Measurements from ENCODE around the gene KIF17. TPM values are rescaled to one million over a fixed set of nuclear protein-coding genes. Genes with fewer than 3 reads are reported as not detected.

KIF17 gene
- total RNA-seq, 1 experiment from 2014 or later = 5.1 TPM

GRCh38 chr1:20733360-20733975, 15.7 kb upstream of the KIF17 start:
- no peak for DNase-seq
- no peak overlapping the region for H3K27ac Mint-ChIP-seq
- Histone ChIP-seq H3K27ac (ENCODE audit: insufficient read length, low read depth, low read length) (no peak overlapping the region), H3K27me3 (ENCODE audit: insufficient read depth, low read length) (peaks cover 8% of the 10 kb centered on the region; the same call in 1 of the 2 replicates), H4K91ac (ENCODE audit: insufficient read length, low read depth, low read length) (no peak overlapping the region), H4K20me1 (ENCODE audit: control insufficient read depth, insufficient read depth, insufficient read length) (no peaks in the 10 kb centered on the region), H3K9me3 (ENCODE audit: control insufficient read depth, low read depth, low read length) (no peaks in the 10 kb centered on the region), H3K79me2 (ENCODE audit: insufficient read depth, low read length) (no peaks in the 10 kb centered on the region), H3K18ac (ENCODE audit: insufficient read length, low read depth, low read length) (no peak overlapping the region), H3K4me2 (ENCODE audit: insufficient read depth, insufficient read length, low read length) (peak overlapping the region; percentile 87), H2BK20ac (ENCODE audit: low read depth, low read length, poor library complexity, severe bottlenecking) (no peak overlapping the region), H3K23ac (ENCODE audit: insufficient read length, low read depth, low read length) (no peak overlapping the region), H2AFZ (ENCODE audit: low read length) (no peak overlapping the region), H3K79me1 (ENCODE audit: insufficient read depth, low read depth, low read length, poor library complexity, severe bottlenecking) (no peaks in the 10 kb centered on the region), H2BK12ac (ENCODE audit: insufficient read length, low read depth, low read length) (no peak overlapping the region), H3K4me1 (ENCODE audit: insufficient read depth, low read length) (no peaks in the 10 kb centered on the region; the same call in 1 of the 2 replicates), H3K56ac (ENCODE audit: insufficient read length, low read depth, low read length) (no peak overlapping the region), H4K8ac (replicated peaks; ENCODE audit: insufficient read length, low read depth, low read length) (no peak overlapping the region), H2AK5ac (ENCODE audit: insufficient read length, low read length) (no peak overlapping the region), H3K14ac (ENCODE audit: insufficient read depth, low read length) (no peak overlapping the region), H3T11ph (ENCODE audit: low read length) (no peak overlapping the region), H3K9ac (ENCODE audit: extremely low read depth, insufficient read length, low read length) (no peak overlapping the region), H2BK120ac (ENCODE audit: low read depth, low read length, poor library complexity, severe bottlenecking) (no peak overlapping the region), H3K4ac (ENCODE audit: low read depth, low read length) (no peak overlapping the region), H2BK15ac (ENCODE audit: low read depth, low read length) (no peak overlapping the region), H4K5ac (ENCODE audit: insufficient read length, low read depth, low read length) (no peak overlapping the region), H2BK5ac (ENCODE audit: insufficient read length, low read length) (no peak overlapping the region), H3K23me2 (ENCODE audit: insufficient read length, low read depth, low read length, poor library complexity, severe bottlenecking) (peaks cover 8% of the 10 kb centered on the region)
- H3K4me1 Mint-ChIP-seq = peaks cover 16 to 30% of the 10 kb centered on the region in 2 experiments
- no peaks in the 10 kb centered on the region; a peak in 1 of 5 replicates for H3K9me3 Mint-ChIP-seq
- peaks cover 0 to 1% (median 0%) of the 10 kb centered on the region in 3 experiments; a peak in 4 of 7 replicates for H3K36me3 Mint-ChIP-seq (ENCODE audit: insufficient read depth in 1 of 3, low read depth in 3 of 3)
- WGBS (ENCODE audit: extremely low coverage, insufficient read length, low lambda C conversion rate) = no CpG with 5 or more reads among the region's 7 CpGs
- no peak for TF ChIP-seq CTCF (conservative IDR thresholded peaks at IDR 0.05)
- H3K27me3 Mint-ChIP-seq (ENCODE audit: low read depth) = peaks cover 65% of the 10 kb centered on the region
- H3K4me3 Mint-ChIP-seq = peak overlapping the region; percentile 72 to 86

Data from H9 (cell line).